Neuronal stem cell (in vitro differentiated cells): ENCODE results near the gene VEGFD.

Experiments used
- DNase-seq: peaks from one replicate; pipeline ENCODE4 v3.0.0-alpha.2; 2013; ENCODE audit warnings: low spot score
- H2AFZ ChIP-seq: one replicate; pipeline ENCODE4 v1.6.1; 2013; ENCODE audit warnings: mild to moderate bottlenecking, low read length, inconsistent platforms
- H2AK5ac ChIP-seq: 2 replicates; pipeline ENCODE4 v1.6.1; 2013; ENCODE audit warnings: low read depth, mild to moderate bottlenecking, inconsistent platforms, low read length, moderate library complexity, mixed read lengths
- H2BK120ac ChIP-seq: 2 replicates; pipeline ENCODE4 v1.6.1; 2013; ENCODE audit warnings: low read depth, mild to moderate bottlenecking, inconsistent platforms, low read length, moderate library complexity, mixed read lengths
- H2BK12ac ChIP-seq: one replicate; pipeline ENCODE4 v1.6.1; 2013; ENCODE audit warnings: low read length, inconsistent platforms
- H2BK15ac ChIP-seq: 2 replicates; pipeline ENCODE4 v1.6.1; 2013; ENCODE audit warnings: mild to moderate bottlenecking, low read length, inconsistent platforms, mixed read lengths
- H2BK5ac ChIP-seq: one replicate; pipeline ENCODE4 v1.6.1; 2013; ENCODE audit warnings: inconsistent platforms, mild to moderate bottlenecking, low read length, moderate library complexity
- H3K14ac ChIP-seq: one replicate; pipeline ENCODE4 v1.6.1; 2013; ENCODE audit warnings: low read length, inconsistent platforms
- H3K18ac ChIP-seq: 2 replicates; pipeline ENCODE4 v1.6.1; 2013; ENCODE audit warnings: low read length, inconsistent platforms
- H3K23ac ChIP-seq: 2 replicates; pipeline ENCODE4 v1.6.1; 2013; ENCODE audit warnings: low read depth, mild to moderate bottlenecking, mixed read lengths, low read length, inconsistent platforms; ENCODE audit not compliant: poor library complexity
- H3K27ac ChIP-seq: replicated peaks from 3 replicates; pipeline ENCODE4 v1.5.1; 2013; ENCODE audit warnings: low read length, inconsistent platforms
- H3K27me3 ChIP-seq, 3 experiments: 2 replicates each; pipeline ENCODE4 v1.6.1; 2013; ENCODE audit warnings: low read length in 3 of 3, mild to moderate bottlenecking in 2 of 3, inconsistent platforms in 1 of 3, low read depth in 1 of 3, mixed read lengths in 1 of 3, moderate library complexity in 1 of 3; ENCODE audit not compliant: control insufficient read depth in 3 of 3, insufficient read depth in 3 of 3
- H3K36me3 ChIP-seq, 2 donors: replicated peaks in 1 of 2; 2 replicates each; pipeline ENCODE4 v1.6.1; 2013; ENCODE audit warnings: low read length in 2 of 2; ENCODE audit not compliant: control insufficient read depth in 2 of 2, insufficient read depth in 2 of 2
- H3K4ac ChIP-seq: 2 replicates; pipeline ENCODE4 v1.6.1; 2013; ENCODE audit warnings: inconsistent platforms, mild to moderate bottlenecking, low read length, moderate library complexity
- H3K4me1 ChIP-seq, 2 donors: 1 replicate in 1 of 2; 2 replicates in 1 of 2; pipeline ENCODE4 v1.6.1; 2013; ENCODE audit warnings: low read length in 2 of 2, low read depth in 1 of 2; ENCODE audit not compliant: control insufficient read depth in 2 of 2, insufficient read depth in 1 of 2
- H3K4me2 ChIP-seq: one replicate; pipeline ENCODE4 v1.6.1; 2013; ENCODE audit warnings: mild to moderate bottlenecking, low read length, inconsistent platforms; ENCODE audit not compliant: insufficient read depth, poor library complexity, severe bottlenecking
- H3K4me3 ChIP-seq, 2 donors: 2 replicates each; pipeline ENCODE4 v1.5.1; 2013; ENCODE audit warnings: low read length in 2 of 2, mild to moderate bottlenecking in 2 of 2, inconsistent platforms in 1 of 2, moderate library complexity in 1 of 2
- H3K79me1 ChIP-seq: one replicate; pipeline ENCODE4 v1.6.1; 2013; ENCODE audit warnings: low read depth, mild to moderate bottlenecking, inconsistent platforms, low read length, moderate library complexity
- H3K9ac ChIP-seq: one replicate; pipeline ENCODE4 v1.6.1; 2013; ENCODE audit warnings: mild to moderate bottlenecking, low read depth, low read length, inconsistent platforms; ENCODE audit not compliant: poor library complexity
- H3K9me3 ChIP-seq, 2 donors: replicated peaks in 1 of 2; 2 replicates each; pipeline versions ENCODE3 to v1.6.1; 2013; ENCODE audit warnings: low read length in 2 of 2, mild to moderate bottlenecking in 2 of 2, inconsistent platforms in 1 of 2, low read depth in 1 of 2, mixed read lengths in 1 of 2, moderate library complexity in 1 of 2; ENCODE audit not compliant: control insufficient read depth in 2 of 2, insufficient read depth in 1 of 2
- H4K8ac ChIP-seq: one replicate; pipeline ENCODE4 v1.6.1; 2013; ENCODE audit warnings: low read depth, mild to moderate bottlenecking, inconsistent platforms, low read length, moderate library complexity
- H4K91ac ChIP-seq: one replicate; pipeline ENCODE4 v1.6.1; 2013; ENCODE audit warnings: low read length, low read depth, mild to moderate bottlenecking, inconsistent platforms; ENCODE audit not compliant: poor library complexity
- WGBS, 2 donors: extraction: QIAGEN DNeasy Blood & Tissue Kit; methylation state at CpG; one replicate each; pipeline ENCODE4 v1.1.7; 2013; ENCODE audit warnings: missing lambda C conversion rate in 2 of 2, mixed read lengths in 1 of 2; ENCODE audit not compliant: insufficient read length in 2 of 2, insufficient replicate concordance in 1 of 2; ENCODE audit errors: extremely low coverage in 2 of 2; 5-methylcytosine and 5-hydroxymethylcytosine counted together

The VEGFD gene

DNA sequence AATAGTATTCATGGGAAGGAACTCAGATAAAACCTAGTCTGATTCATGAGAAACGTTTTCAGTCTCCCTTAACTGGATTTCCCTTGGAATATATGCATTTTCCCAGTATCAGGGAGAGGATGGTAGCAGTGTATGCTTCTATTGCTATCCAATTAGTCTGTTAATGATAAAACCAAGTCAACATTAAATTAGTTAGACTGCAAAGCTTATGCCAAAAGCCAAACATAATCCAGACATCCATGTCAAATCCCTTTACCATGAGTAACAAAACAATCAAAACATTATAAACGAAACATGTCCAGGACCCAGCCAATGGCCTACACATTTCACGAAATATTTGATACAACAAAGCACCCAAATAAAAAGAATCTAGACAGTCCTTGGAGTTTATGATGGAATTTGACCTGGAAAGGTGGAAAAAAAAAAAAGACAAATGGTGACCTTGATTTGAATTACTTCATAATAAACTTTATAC is 34.5 kb upstream of the VEGFD start:
- H3K23ac ChIP-seq = no peak overlapping the region
- peaks cover 0 to under 1% of the 10 kb centered on the region in 2 donors for H3K4me1 ChIP-seq
- no peak overlapping the region for H3K14ac ChIP-seq
- no peaks in the 10 kb centered on the region for H3K27me3 ChIP-seq
- no peak overlapping the region for H3K9ac ChIP-seq
- no peak overlapping the region for H2BK12ac ChIP-seq
- H2AFZ ChIP-seq = no peak overlapping the region
- no peak overlapping the region for H3K27ac ChIP-seq
- no peak overlapping the region for H4K8ac ChIP-seq
- H3K18ac ChIP-seq = no peak overlapping the region
- no peaks in the 10 kb centered on the region for H3K79me1 ChIP-seq
- H3K4ac ChIP-seq = no peak overlapping the region
- H3K4me2 ChIP-seq = no peak overlapping the region
- no peak overlapping the region for H2BK5ac ChIP-seq
- H4K91ac ChIP-seq = no peak overlapping the region
- no peak overlapping the region for H2BK15ac ChIP-seq
- no CpG with 5 or more reads among the region's 3 CpGs for WGBS, 2 donors
- H3K4me3 ChIP-seq = no peak overlapping the region
- H3K9me3 ChIP-seq = peaks cover 1 to 16% of the 10 kb centered on the region in 2 donors
- DNase-seq = no peak
- no peak overlapping the region for H2AK5ac ChIP-seq
- H2BK120ac ChIP-seq = no peak overlapping the region
- no peaks in the 10 kb centered on the region for H3K36me3 ChIP-seq

DNA sequence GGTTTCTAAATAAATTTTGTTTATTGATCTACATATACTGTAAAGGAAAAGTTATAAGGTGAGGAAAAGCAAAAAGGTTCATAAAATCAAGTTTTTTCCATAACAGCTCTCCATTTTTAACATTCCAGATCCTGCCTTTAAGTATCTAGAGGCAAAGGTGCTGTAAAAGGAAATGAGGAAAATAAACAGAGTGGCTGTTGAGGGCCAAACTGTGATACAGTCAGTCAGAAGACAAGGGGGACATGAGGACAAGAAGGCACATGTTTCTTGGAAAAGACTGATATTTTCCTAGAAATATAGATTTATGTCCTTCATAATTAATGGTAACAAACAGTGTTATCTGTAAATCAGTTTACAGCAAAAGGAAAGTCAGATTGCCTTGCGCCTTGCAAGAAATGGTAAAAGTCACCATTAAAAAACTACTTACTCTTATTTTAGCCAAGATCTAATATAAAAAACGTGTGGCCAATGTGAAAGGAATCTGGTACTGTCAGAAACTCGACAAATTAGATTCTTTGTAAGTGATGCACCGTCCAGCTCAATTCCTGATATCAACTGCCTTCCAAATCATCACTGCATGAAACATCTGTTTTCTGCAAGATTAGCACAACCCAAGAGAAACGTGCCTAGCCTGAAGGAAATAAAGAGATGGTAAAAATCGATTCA is 34.0 kb upstream of the VEGFD start:
- no peak overlapping the region for H3K14ac ChIP-seq
- H2AK5ac ChIP-seq = no peak overlapping the region
- H2BK12ac ChIP-seq = no peak overlapping the region
- peaks cover 1 to 16% of the 10 kb centered on the region in 2 donors for H3K9me3 ChIP-seq
- no peak overlapping the region for H3K4me3 ChIP-seq
- no peak overlapping the region for H4K91ac ChIP-seq
- no peak overlapping the region for H2BK5ac ChIP-seq
- H2AFZ ChIP-seq = no peak overlapping the region
- DNase-seq = no peak
- no peak overlapping the region for H3K27ac ChIP-seq
- no peaks in the 10 kb centered on the region for H3K27me3 ChIP-seq
- no peak overlapping the region for H3K4me2 ChIP-seq
- H2BK15ac ChIP-seq = no peak overlapping the region
- no peaks in the 10 kb centered on the region for H3K79me1 ChIP-seq
- no peaks in the 10 kb centered on the region for H3K36me3 ChIP-seq
- H3K9ac ChIP-seq = no peak overlapping the region
- H2BK120ac ChIP-seq = no peak overlapping the region
- H4K8ac ChIP-seq = no peak overlapping the region
- peaks cover 0 to 6% of the 10 kb centered on the region in 2 donors for H3K4me1 ChIP-seq
- no peak overlapping the region for H3K23ac ChIP-seq
- H3K4ac ChIP-seq = no peak overlapping the region
- H3K18ac ChIP-seq = no peak overlapping the region
- no CpG with 5 or more reads among the region's 6 CpGs for WGBS, 2 donors

DNA sequence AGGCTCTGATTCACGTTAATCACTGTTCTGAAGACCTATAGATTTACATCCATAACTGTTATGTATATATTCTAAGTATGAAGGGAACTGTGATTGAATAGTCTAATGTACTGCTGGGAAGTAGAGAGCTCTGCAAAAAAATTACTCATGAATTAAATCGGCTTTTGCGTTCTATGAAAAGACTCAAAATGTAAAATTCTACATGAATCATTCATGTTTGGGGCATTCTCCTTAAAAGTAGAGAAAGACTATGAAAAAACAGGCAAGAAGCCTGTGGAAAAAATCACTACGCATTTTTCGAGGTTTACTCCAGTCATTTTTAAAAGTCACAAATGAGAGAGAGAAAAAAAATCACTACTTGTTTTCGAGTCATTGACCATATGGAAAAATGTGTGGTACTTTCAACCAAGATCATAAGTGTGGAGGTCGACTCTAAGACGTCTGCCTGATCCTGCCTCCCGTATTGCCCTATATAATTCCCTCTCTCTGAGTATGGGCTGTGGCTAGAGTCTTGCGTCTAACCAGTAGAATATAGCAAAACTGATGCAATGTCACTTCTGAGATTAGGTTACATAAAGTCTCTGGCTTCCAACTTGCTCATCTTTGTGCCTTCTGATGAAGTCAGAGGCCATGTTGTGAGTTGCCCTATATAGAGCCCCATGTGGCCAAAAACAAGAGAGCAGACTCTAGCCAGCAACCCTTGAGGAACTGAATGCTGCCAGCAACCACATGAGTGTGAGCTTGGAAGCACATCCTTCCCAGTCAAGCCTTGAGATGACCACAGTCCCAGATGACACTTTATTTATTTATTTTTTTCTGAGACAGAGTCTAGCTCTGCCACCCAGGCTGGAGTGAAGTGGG is 32.1 kb upstream of the VEGFD start:
- H2AK5ac ChIP-seq = no peak overlapping the region
- WGBS, 2 donors = no CpG with 5 or more reads among the region's 10 CpGs
- peaks cover 4 to 14% of the 10 kb centered on the region in 2 donors for H3K4me1 ChIP-seq
- H2BK12ac ChIP-seq = no peak overlapping the region
- no peak overlapping the region for H3K18ac ChIP-seq
- no peak overlapping the region for H4K91ac ChIP-seq
- peaks cover 1 to 13% of the 10 kb centered on the region in 2 donors for H3K9me3 ChIP-seq
- no peak overlapping the region for H3K14ac ChIP-seq
- no peaks in the 10 kb centered on the region for H3K27me3 ChIP-seq
- no peak overlapping the region for H2BK15ac ChIP-seq
- H3K9ac ChIP-seq = no peak overlapping the region
- no peak overlapping the region for H3K4ac ChIP-seq
- no peaks in the 10 kb centered on the region for H3K79me1 ChIP-seq
- no peak overlapping the region for H2AFZ ChIP-seq
- no peak overlapping the region for H4K8ac ChIP-seq
- H3K27ac ChIP-seq = no peak overlapping the region
- H3K23ac ChIP-seq = no peak overlapping the region
- no peak overlapping the region for H2BK5ac ChIP-seq
- no peak overlapping the region for H3K4me3 ChIP-seq
- no peak overlapping the region for H3K4me2 ChIP-seq
- DNase-seq = no peak
- no peak overlapping the region for H2BK120ac ChIP-seq
- no peaks in the 10 kb centered on the region for H3K36me3 ChIP-seq

DNA sequence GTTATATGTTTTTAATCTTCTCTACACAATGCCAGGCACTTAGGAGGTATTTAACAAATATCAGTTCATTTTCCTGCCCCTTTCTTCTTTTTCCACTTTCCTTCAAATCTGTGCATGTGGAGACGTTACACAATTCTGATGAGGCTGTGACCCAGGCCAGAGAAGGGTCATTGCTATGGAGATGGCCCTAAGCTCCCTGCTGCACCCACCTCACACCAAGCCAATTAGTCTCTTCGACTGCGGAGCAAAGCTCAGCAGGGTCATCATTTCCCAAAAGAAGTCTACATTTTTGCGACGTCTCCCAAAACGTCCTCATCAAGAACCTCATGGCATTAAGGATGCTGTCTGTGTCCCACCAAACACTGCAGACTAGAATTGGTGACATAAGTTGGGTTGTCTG is 28.9 kb upstream of the VEGFD start:
- H3K9ac ChIP-seq = no peak overlapping the region
- peak; percentile 15 for DNase-seq
- WGBS, 2 donors = no CpG with 5 or more reads among the region's 6 CpGs

More for the DNA sequence above, 28.9 kb upstream of the VEGFD start:
- no peak overlapping the region for H2BK120ac ChIP-seq
- no peak overlapping the region for H2AFZ ChIP-seq
- no peak overlapping the region for H2BK15ac ChIP-seq
- no peak overlapping the region for H2BK5ac ChIP-seq
- no peak overlapping the region for H3K4me2 ChIP-seq
- no peak overlapping the region for H4K8ac ChIP-seq
- H3K4me3 ChIP-seq = no peak overlapping the region
- peaks cover 5 to 20% of the 10 kb centered on the region in 2 donors for H3K4me1 ChIP-seq
- H3K36me3 ChIP-seq = no peaks in the 10 kb centered on the region
- H3K9me3 ChIP-seq = peaks cover 1 to 13% of the 10 kb centered on the region in 2 donors
- H3K18ac ChIP-seq = no peak overlapping the region
- no peaks in the 10 kb centered on the region for H3K27me3 ChIP-seq
- no peaks in the 10 kb centered on the region for H3K79me1 ChIP-seq
- H2AK5ac ChIP-seq = no peak overlapping the region
- no peak overlapping the region for H3K14ac ChIP-seq
- H3K27ac ChIP-seq = peak overlapping the region; percentile 69
- no peak overlapping the region for H3K23ac ChIP-seq
- H4K91ac ChIP-seq = no peak overlapping the region
- no peak overlapping the region for H3K4ac ChIP-seq
- H2BK12ac ChIP-seq = no peak overlapping the region
